Islet precursor cell (in vitro differentiated cells): ENCODE measurements around the gene TAOK3.
"Not testable (repeated sequence)": the region's sequence is repeated elsewhere in the genome, so short reads cannot be mapped to it uniquely, and the experiment has no call there.

ENCODE experiments used
- DNase-seq: peaks from one replicate; pipeline ENCODE4 v3.0.0-alpha.2; 2018

The TAOK3 gene

GRCh38 chr12:118372541-118373495 is at the start of gene TAOK3:
Gene TAOK3 (minus strand): TSS chr12:118372907. CDS start chr12:118255567, 117,340 bp downstream.
- peak; percentile 100 for DNase-seq

- DNase-seq, result no peak
Observed at GRCh38 chr12:118420673-118421072, 48.0 kb upstream of the TAOK3 start.

DNA sequence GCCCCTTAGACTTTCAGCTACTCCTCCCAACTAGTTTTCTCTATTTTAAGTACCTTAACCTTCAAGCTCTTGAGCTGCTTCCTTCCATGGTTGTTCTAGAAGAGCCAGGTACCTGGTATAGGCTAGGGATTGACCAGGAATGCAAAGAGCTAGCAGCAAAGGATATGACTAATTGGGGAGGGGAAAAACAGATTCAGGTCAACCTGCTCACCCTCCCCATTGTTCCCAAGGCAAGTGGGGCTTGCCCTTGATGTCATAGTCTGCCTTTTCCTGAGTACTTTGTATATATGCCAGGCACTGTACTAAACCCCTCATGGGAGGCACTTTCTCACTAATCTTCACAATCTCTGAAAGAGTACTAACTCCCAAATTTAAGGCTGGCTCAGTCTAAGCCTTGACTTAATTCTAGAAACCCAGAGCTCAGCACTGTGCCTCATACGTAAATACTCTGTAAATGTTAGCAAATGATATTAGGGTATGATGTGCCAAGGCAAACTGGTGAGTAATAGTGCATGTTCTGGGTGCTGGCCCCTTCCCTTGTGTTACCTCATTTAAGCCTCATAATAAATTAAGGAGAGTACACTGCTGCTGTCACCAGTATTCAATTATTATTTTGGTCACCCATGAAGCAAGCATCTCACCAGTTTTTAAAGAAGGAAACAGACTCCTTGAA is 45.8 kb upstream of the TAOK3 start:
- DNase-seq, result no peak

DNA sequence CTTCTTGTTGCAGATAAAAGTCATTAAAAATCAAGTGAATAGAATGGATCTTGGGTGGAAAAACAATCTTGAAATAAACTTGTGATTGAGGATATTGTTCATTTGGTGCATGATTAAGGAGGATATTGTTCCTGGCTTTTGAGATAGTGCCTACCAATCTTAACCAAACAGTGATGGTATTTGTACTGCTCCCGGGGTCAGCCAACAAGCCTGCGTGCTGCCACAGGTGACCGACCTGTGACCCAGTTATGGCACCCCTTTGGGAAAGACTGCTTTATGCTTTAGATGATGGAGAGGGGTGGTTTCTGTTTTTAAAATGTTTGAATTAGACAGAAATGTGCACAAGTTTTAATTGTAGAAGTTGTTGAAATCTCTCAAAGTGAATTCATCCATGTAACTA is 45.2 kb upstream of the TAOK3 start:
- DNase-seq, result no peak

DNA sequence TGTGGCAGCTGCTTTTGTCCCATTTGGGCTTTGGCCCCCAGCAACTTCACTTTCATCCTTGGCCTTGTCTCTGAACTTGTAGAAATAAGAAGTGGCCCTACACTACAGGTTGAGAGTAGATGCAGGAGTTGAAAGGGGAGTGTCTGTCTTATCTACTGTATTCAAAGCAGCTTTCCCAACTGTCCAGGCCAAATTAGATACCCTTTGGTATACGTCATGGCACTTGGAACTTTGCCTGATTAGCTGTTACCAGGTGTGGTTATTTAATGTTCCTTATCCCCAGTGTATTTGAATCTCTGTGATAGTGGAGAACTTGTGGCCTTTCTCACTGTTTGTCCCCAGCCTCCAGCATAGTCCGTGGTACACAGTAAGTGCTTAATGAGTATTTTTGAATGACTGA is 37.1 kb upstream of the TAOK3 start:
- no peak for DNase-seq

DNA sequence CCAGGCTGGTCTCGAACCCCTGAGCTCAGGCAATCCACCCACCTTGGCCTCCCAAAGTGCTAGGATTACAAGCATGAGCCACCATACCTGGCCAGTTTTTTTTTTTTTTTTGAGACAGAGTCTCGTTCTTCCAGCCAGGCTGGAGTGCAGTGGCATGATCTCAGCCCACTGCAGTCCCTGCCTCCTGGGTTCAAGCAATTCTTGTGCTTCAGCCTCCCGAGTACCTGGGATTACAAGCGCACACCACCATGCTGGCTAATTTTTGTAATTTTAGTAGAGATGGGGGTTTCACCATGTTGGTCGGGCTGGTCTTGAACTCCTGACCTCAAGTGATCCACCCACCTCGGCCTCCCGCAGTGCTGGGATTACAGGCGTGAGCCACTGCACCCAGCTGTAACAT is 35.5 kb upstream of the TAOK3 start:
- DNase-seq, result not testable (repeated sequence)

DNA sequence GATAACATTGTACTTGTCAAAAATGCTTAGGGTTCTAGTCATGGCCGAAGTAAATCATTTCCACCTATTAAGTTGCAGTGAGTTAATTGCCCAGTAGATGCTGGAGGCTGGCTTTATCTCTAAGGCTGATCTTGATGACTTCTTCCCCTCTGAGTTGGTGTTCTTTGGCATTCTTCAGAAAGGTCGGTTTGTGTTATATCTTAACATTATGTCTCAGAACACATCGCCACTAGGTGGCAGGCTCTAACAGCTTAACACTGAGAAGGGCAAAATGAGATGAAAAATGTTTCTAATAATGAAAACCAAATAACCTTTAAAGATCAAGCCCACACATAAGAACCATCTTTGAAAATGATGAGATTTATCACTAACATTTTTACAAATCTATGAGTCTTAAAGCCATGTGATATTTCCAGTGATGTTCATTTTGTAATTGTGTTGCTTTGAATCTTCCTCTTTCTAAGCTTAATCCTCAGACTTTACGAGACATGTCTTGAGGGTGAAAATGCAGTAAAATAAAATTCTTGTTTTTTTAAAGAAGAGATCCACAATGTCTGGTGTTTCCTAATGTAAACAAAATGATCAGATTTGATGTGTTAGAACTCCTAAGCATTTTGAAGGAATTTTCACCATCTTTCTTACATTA is 32.3 kb upstream of the TAOK3 start:
- DNase-seq, result peak; percentile 83

DNA sequence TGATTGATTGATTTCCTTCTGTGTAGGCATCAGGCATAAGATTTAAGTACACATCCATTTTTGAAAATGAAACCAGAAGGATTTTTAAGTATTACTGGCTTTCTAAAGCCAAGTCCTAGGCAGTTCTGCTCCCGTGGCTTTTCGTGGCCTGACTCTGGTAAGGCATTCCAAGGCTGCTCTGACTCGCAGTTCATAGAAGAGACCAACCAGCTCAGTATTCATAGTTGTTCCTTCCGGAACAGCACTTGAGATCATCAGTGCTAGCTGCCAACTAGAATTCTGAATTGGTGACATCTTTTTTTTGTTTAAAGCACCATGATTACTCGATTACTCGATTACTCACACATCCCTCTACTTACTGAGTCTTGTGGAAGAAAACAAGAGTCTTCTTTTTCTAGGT is 29.5 kb upstream of the TAOK3 start:
- no peak for DNase-seq

GRCh38 chr12:118398940-118399339 is 26.2 kb upstream of the TAOK3 start:
- DNase-seq, result no peak

DNA sequence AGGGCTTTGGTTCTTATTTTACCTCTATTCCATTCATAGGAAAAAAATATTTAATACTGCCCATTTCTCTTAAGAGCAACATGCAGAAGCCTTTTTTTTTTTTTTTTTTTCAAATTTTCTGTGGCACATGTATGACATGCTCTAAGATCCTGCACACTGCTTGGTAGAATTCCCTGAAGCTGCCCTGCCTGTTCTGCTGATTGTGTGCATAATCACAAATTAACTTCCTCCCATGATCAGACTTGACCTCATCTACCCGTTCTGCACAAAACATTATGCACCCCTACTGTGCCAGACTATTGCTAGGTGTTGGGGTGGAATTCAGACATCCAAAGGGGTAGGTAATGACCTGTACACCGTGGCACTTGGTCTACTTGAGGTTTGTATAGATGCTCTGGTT is 25.8 kb upstream of the TAOK3 start:
- DNase-seq, result no peak

DNA sequence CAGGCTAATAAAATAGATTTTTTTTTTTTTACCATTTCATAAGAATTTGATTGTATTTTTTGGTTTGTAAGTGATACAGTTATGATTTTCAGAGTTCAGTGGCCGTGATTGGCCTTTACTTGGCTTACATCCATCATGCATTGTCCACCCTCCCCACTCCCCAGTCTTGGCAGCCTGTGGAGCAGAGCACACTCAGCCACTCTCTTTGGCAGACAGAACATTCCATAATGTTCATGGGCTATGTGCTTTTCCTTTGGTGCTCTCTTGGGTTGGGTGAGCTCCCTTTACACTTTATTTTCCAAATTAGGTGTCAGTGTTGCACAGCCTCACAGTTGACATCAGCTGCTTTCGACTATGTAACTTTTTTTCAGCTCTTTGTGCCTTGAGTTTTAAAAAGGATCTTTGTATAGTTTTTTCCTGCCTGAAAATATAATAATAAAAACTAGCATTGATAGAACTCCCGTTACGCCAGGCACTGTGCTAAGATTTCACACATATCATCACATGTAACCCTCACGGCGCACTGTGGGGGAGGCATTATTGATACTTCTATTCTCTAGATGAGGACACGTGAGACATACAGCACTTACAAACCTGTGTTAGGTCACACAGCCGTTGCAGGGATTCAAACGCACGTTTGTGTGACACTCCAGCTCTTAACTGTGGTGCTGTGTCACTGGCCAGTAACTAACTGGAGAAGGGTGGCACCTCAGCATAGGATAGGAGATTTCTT is 25.2 kb upstream of the TAOK3 start:
- no peak for DNase-seq

- DNase-seq, result no peak
Observed at GRCh38 chr12:118391836-118392235, 19.1 kb upstream of the TAOK3 start.

- DNase-seq, result no peak
Observed at GRCh38 chr12:118391424-118391823, 18.7 kb upstream of the TAOK3 start.

DNA sequence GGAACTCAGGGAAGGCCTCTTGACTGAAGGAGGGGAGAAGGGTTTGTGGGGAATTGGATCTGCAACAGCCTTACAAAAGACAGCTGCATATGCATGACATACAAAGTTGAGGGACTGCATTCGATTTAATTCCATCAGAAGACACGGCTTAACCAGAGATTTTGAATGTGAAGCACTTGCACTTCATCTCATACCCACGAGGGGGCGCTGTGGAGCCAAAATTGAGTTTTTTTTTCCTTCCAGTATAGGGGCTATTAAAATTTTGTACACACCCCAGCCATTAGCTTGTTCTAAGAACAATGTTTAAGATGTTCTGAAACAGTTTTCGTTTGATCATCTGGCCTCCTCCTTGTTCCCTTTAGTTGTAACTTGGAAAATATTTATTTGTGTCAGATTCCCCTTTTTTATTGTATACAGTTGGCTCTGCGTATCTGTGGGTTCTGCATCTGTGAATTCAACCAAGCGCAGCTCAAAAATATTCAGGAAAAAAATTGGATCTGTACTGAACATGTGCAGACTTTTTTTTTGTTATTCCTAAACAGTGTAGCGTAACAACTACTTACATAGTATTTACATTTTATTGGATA is 5.3 kb upstream of the TAOK3 start:
- DNase-seq, result peak; percentile 73

DNA sequence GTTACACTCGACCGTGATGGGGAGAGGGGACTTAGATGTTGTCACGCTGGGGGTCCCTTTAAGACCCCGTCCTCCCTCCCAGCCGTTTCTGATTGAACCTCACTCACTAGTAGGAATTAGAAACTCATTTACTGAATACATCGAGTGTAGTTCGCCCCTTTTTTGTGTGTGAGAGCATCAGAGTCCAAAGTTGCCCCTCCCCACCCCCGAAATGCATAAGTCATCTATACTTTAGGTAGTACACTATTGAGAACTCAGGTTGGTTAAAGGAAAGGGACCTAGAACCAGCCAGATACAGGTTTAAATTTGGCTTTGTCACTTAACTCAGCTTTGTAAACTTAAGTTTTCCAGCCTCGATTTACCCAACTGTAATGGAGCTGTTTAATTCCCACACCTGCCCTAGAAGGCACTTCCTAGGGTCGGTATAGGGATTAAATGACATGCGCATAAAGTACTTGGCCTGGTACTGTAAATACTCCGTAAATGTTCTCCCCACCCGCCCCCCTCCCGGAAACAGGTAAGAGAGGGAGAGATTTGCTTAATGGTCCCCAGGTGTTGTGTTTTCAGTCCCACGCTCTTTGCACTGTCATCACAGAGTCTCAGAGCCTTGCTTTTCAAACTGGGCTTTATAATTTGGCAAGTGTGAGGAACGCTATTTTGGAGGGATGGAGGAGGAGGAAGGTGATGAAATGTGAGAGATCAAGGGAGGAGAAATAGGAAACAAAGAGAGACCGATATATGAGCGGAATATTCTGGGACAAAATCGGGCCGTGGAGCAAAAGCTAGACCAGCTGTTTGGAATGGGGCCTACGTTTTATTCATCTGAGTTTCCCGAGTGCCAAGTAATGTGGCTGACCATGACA is 4.5 kb upstream of the TAOK3 start:
- no peak for DNase-seq

GRCh38 chr12:118376089-118377020 is 3.6 kb upstream of the TAOK3 start, which contains the start of gene SUDS3:
Gene SUDS3 (plus strand): TSS chr12:118376555. CDS start chr12:118376692, 137 bp downstream.
- DNase-seq, result peak; percentile 95

DNA sequence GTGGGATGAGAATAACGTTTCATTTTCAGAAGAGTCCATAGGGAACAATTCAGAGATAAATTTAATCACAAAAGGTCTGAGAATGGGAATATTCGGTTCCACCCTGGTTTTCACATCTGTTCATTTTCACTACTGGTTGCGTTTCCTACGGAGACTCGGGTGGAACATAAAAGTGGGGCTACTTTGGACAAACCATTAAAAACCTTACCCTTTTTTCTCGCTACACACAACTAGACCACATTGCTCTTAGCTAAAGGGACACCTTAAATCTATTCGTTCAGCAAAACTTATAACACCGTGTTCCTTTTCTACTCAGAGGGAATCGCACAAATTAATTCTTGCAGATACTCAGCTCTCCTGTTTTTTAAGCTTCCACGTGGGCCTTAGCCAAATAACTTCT is 2.6 kb upstream of the TAOK3 start:
- no peak for DNase-seq

DNA sequence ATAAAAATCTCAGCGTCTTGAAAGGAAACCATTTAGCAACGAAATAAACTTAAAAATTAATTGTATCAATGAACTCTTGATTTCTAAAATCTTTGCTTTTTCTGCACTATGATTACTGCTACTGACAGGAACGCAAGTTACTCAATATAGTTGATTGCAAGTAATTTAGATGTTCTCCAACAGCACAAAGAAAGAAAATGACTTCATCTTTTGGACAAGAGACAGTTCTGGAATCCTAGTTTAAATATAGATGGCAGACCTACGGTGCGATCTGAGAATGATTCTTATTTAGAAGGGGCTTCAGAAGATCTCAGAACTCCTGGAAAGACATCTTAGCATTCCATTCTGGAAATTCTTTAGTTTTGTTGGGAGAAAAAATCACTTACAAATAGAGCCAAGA is 2.2 kb upstream of the TAOK3 start:
- no peak for DNase-seq

GRCh38 chr12:118374126-118374725 is 1.5 kb upstream of the TAOK3 start:
- DNase-seq, result no peak

GRCh38 chr12:118373616-118374015 is 909 bp upstream of the TAOK3 start:
- no peak for DNase-seq
